ENCODE data around the gene MAGEC3.

GRCh38 chrX:141947350-141947749 is 109.2 kb downstream of the MAGEC3 start:
- TF ChIP-seq CTCF (IDR thresholded peaks at IDR 0.05) (no peak), POLR2A (IDR thresholded peaks at IDR 0.05) (no peak)

Measured in testis (tissue), 2 donors.